Esophagus squamous epithelium (tissue), 5 donors: ENCODE data around the gene LIMCH1. TPM values are rescaled to one million over a fixed set of nuclear protein-coding genes. Genes with fewer than 3 reads are reported as not detected.

Experiments used
- DNase-seq: peaks from one replicate; lab custom pipeline; 2025; lab: John Stamatoyannopoulos, UW
- H3K27ac ChIP-seq, 4 donors: fragments of 200-600 bp; sonication (generic); one replicate each; pipeline ENCODE4 v1.5.1; 2016 to 2019; ENCODE audit warnings: mild to moderate bottlenecking in 1 of 4
- H3K27me3 ChIP-seq, 4 donors: fragments of 200-600 bp; sonication (generic); 1 replicate in 3 of 4; 2 replicates in 1 of 4; pipeline versions ENCODE4 v1.5.1 to v1.6.0; 2017 to 2021; ENCODE audit warnings: antibody characterized with exemption in 1 of 4
- H3K36me3 ChIP-seq, 3 donors: fragments of 200-600 bp; sonication (generic); one replicate each; pipeline ENCODE4 v1.5.1; 2016 to 2019
- H3K4me1 ChIP-seq, 3 donors: fragments of 200-600 bp; sonication (generic); one replicate each; pipeline ENCODE4 v1.5.1; 2017 to 2019
- H3K4me3 ChIP-seq, 4 donors: fragments of 200-600 bp; sonication (generic); 1 replicate in 3 of 4; 2 replicates in 1 of 4; pipeline ENCODE4 v1.5.1; 2016 to 2019; ENCODE audit warnings: mild to moderate bottlenecking in 2 of 4, moderate library complexity in 1 of 4
- H3K9me3 ChIP-seq, 3 donors: fragments of 200-600 bp; sonication (generic); one replicate each; pipeline ENCODE4 v1.5.1; 2016 to 2019
- CTCF ChIP-seq, 6 experiments: fragments of 450-650 bp in 4 of 6; fragments of 200-600 bp in 2 of 6; sonication (generic) in 2 of 6; IDR thresholded peaks; one replicate each; pipeline ENCODE4 v1.5.1; 2016 to 2019; ENCODE audit warnings: antibody characterized with exemption in 6 of 6, mild to moderate bottlenecking in 4 of 6, moderate library complexity in 4 of 6
- POLR2A ChIP-seq, 4 donors: fragments of 450-650 bp; IDR thresholded peaks; one replicate each; pipeline ENCODE4 v1.6.1; 2017; ENCODE audit warnings: antibody characterized with exemption in 4 of 4, mild to moderate bottlenecking in 4 of 4, moderate library complexity in 3 of 4
- WGBS, 2 donors: methylation state at CpG; one replicate each; pipeline ENCODE4 v1.1.5; 2018; 5-methylcytosine and 5-hydroxymethylcytosine counted together
- intact Hi-C: fragments of 100-400 bp; cut with DNase I; formaldehyde crosslinking; loops from one replicate; pipeline ENCODE4 v1.15.0; 2022
- total RNA-seq, 4 donors: library from RNA; depleted of rRNA; stranded (reverse); fragments of >200 nt; gene quantifications; one replicate each; pipeline ENCODE4 v1.1.0, GENCODE V29; 2016
- donor health status: DM: yes; HTN: yes; CAD: no.

Gene LIMCH1
- total RNA-seq, 4 donors from 2014 or later = 9.8 to 19.1 (median 13.1) TPM

GRCh38 chr4:41548305-41548880 lies 10.4 kb downstream of the LIMCH1 start:
- no peak for TF ChIP-seq CTCF (IDR thresholded peaks at IDR 0.05)
- 50 to 64% methylated on average over 3 of the region's 3 CpGs for WGBS, 2 donors
- intact Hi-C loops = no loop called here
- Histone ChIP-seq H3K27me3 (no peaks in the 10 kb centered on the region), H3K36me3 (no peaks in the 10 kb centered on the region), H3K27ac (no peak overlapping the region), H3K4me1 (no peaks in the 10 kb centered on the region), H3K4me3 (no peak overlapping the region), H3K9me3 (no peaks in the 10 kb centered on the region)
- DNase-seq = no peak

- no peak for DNase-seq
- intact Hi-C loops = no loop called here
- no peak overlapping the region for H3K4me3 ChIP-seq
- H3K36me3 ChIP-seq = no peaks in the 10 kb centered on the region
- 76 to 77% methylated on average over 3 of the region's 3 CpGs for WGBS, 2 donors
- no peaks in the 10 kb centered on the region for H3K4me1 ChIP-seq
- no peaks in the 10 kb centered on the region for H3K9me3 ChIP-seq
- H3K27ac ChIP-seq = no peak overlapping the region
- H3K27me3 ChIP-seq = no peaks in the 10 kb centered on the region
- TF ChIP-seq POLR2A (IDR thresholded peaks at IDR 0.05) (no peak), CTCF (IDR thresholded peaks at IDR 0.05) (no peak)
These were observed 11.5 kb downstream of the LIMCH1 start for GRCh38 chr4:41549478-41549877.

- no peaks in the 10 kb centered on the region for H3K9me3 ChIP-seq
- TF ChIP-seq POLR2A (IDR thresholded peaks at IDR 0.05) (no peak), CTCF (IDR thresholded peaks at IDR 0.05) (no peak)
- H3K4me1 ChIP-seq = no peaks in the 10 kb centered on the region
- intact Hi-C loops = no loop called here
- no peak overlapping the region for H3K4me3 ChIP-seq
- no peak overlapping the region for H3K27ac ChIP-seq
- DNase-seq = no peak
- H3K36me3 ChIP-seq = no peaks in the 10 kb centered on the region
- no peaks in the 10 kb centered on the region for H3K27me3 ChIP-seq
These were observed 12.4 kb downstream of the LIMCH1 start for GRCh38 chr4:41550308-41550707.

DNA sequence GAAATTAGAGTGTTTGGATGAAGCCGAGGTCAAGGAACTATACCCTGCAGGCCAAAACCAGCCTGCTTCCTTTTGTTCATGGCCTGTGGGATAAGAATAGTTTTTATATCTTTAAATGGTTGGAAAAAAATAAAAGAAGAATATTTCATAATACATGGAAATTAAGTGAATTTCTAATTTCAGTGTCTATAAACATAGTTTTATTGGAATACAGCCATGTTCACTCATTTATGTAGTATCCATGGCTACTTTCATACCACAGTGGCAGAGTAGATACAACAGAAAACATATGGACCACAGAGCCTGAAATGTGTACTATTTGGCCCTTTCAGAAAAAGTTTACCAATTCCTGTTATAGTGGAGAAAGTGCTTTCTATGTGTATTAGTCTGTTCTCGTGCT lies 13.6 kb downstream of the LIMCH1 start:
- Histone ChIP-seq H3K36me3 (no peaks in the 10 kb centered on the region), H3K9me3 (no peaks in the 10 kb centered on the region), H3K4me1 (no peaks in the 10 kb centered on the region), H3K4me3 (no peak overlapping the region), H3K27ac (no peak overlapping the region), H3K27me3 (no peaks in the 10 kb centered on the region)
- 77 to 81% methylated on average over 2 of the region's 2 CpGs for WGBS, 2 donors
- intact Hi-C loops = no loop called here
- no peak for DNase-seq
- TF ChIP-seq CTCF (IDR thresholded peaks at IDR 0.05) (no peak), POLR2A (IDR thresholded peaks at IDR 0.05) (no peak)

GRCh38 chr4:41554905-41555304 lies 16.9 kb downstream of the LIMCH1 start:
- no peaks in the 10 kb centered on the region for H3K4me1 ChIP-seq
- no peak overlapping the region for H3K4me3 ChIP-seq
- H3K27ac ChIP-seq = no peak overlapping the region
- TF ChIP-seq CTCF (IDR thresholded peaks at IDR 0.05) (no peak), POLR2A (IDR thresholded peaks at IDR 0.05) (no peak)
- 80 to 90% methylated on average over 4 of the region's 4 CpGs for WGBS, 2 donors
- H3K9me3 ChIP-seq = no peaks in the 10 kb centered on the region
- H3K36me3 ChIP-seq = no peaks in the 10 kb centered on the region
- DNase-seq = no peak
- no peaks in the 10 kb centered on the region for H3K27me3 ChIP-seq
- intact Hi-C loops = no loop called here
